HUES64 (cell line): ENCODE results near the gene SLC9A9.

ENCODE experiments used
- H3K27ac ChIP-seq: 2 replicates; pipeline ENCODE4 v1.7.0; 2013; ENCODE audit warnings: low read depth, low read length, inconsistent platforms
- H3K27me3 ChIP-seq: 2 replicates; pipeline ENCODE4 v1.6.1; 2013; ENCODE audit warnings: mild to moderate bottlenecking, low read length; ENCODE audit not compliant: insufficient read depth
- H3K36me3 ChIP-seq: 2 replicates; pipeline ENCODE4 v1.6.1; 2013; ENCODE audit warnings: mild to moderate bottlenecking, low read length; ENCODE audit not compliant: insufficient read depth
- H3K4me1 ChIP-seq: 2 replicates; pipeline ENCODE4 v1.6.1; 2013; ENCODE audit warnings: mild to moderate bottlenecking, low read length, moderate library complexity; ENCODE audit not compliant: insufficient read depth
- H3K4me3 ChIP-seq: 2 replicates; pipeline ENCODE4 v1.5.1; 2013; ENCODE audit warnings: mild to moderate bottlenecking, low read length, moderate library complexity
- H3K9ac ChIP-seq: 2 replicates; pipeline ENCODE4 v1.6.1; 2013; ENCODE audit warnings: mild to moderate bottlenecking, low read depth, low read length
- H3K9me3 ChIP-seq: 2 replicates; pipeline ENCODE4 v1.6.1; 2013; ENCODE audit warnings: low read depth, low read length; ENCODE audit not compliant: insufficient read depth
- WGBS: fragments of 150-250, 120-280 bp; methylation state at CpG from one replicate; pipeline ENCODE4 v1.1.7; 2013; ENCODE audit warnings: missing lambda C conversion rate; 5-methylcytosine and 5-hydroxymethylcytosine counted together

SLC9A9 gene

DNA sequence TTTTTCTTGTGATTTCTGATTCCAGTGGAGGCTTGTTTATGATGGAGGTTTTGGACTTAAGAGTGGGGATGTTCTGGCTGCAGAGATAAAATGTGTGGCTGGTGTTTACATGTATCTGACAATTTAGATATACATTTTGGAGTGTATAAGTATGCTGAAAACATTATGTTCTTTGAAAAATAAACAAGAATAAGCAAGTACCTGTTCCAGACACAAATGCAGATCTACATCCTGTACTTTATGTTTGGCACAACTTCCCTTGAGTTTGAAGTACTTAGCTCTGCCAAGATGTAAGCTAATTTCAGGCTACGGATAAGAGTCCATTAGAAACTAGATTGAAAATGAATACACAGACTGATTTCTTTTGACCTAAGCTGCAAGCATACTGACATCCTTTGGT lies 451.5 kb downstream of the SLC9A9 start:
- Histone ChIP-seq H3K9me3 (no peaks in the 10 kb centered on the region), H3K4me3 (no peak overlapping the region), H3K27me3 (no peaks in the 10 kb centered on the region), H3K27ac (no peak overlapping the region), H3K9ac (no peak overlapping the region), H3K36me3 (no peaks in the 10 kb centered on the region), H3K4me1 (no peaks in the 10 kb centered on the region)
- 100% methylated on average over 1 of the region's 1 CpG for WGBS

DNA sequence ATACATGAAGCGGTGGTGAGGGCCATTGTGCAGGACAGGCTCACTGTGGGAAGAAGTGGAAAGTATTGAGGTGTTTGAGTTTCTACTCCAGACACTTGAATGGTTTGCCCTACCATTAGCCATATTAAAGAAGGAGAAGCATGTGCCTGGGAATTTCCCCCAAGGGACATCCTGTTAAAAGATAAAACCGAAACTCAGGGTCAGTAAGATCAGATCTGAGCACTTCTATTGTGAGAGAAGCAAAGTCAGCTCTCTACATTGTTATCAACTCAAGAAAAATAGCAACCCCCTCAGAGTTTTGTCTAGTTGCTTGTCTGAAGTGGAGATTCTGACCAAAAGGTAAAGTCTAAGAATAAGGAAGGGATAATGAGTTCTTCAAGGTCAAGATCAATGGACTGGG lies 458.9 kb downstream of the SLC9A9 start:
- Histone ChIP-seq H3K36me3 (no peaks in the 10 kb centered on the region), H3K27me3 (no peaks in the 10 kb centered on the region), H3K4me1 (no peaks in the 10 kb centered on the region), H3K9ac (no peak overlapping the region), H3K27ac (no peak overlapping the region), H3K9me3 (peaks cover 14% of the 10 kb centered on the region), H3K4me3 (no peak overlapping the region)
- WGBS, result 94% methylated on average over 2 of the region's 2 CpGs

DNA sequence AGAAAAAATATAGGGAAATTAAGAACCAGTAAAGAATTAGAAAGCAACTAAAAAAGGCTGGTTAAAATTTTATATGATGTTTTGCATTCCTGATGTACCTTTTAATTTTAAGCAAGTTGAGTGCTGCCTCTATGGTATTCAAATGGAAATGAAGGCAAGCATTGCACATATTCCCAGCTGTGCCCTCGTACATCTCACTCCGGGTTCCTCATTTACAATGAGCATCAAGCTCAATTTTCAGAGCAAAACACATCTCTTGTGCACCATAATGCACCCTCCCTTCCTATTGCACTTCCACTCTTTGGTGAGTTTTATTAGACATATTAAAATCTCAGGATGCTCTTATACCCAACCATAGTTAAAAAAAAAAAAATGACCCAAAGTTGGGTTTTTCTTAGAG lies 460.8 kb downstream of the SLC9A9 start:
- H3K4me1 ChIP-seq, result no peaks in the 10 kb centered on the region
- H3K4me3 ChIP-seq, result no peak overlapping the region
- peaks cover 14% of the 10 kb centered on the region for H3K9me3 ChIP-seq
- H3K36me3 ChIP-seq, result no peaks in the 10 kb centered on the region
- H3K27me3 ChIP-seq, result no peaks in the 10 kb centered on the region
- no peak overlapping the region for H3K27ac ChIP-seq
- H3K9ac ChIP-seq, result no peak overlapping the region
- WGBS, result 86% methylated on average over 2 of the region's 2 CpGs

DNA sequence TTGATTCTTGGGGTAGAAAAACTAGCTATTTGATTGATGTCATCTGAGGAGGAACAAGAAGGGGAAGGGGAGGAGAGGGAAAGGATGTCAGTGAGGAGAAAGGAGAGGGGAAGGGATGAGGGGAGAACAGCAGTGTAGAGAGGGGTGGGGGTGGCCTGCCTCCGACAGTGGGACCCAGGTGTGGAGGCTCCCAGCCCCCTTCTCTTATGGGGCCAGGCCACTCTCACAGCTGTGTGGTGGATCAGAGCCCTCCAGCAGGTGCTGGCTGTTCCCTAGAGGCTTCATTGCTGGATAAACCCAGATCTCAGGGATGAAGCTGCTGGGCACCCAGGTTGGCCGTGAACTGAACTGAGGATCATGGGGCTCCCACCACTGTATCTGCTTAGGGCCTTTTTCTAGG lies 464.2 kb downstream of the SLC9A9 start:
- H3K36me3 ChIP-seq, result no peaks in the 10 kb centered on the region
- no peaks in the 10 kb centered on the region; the same call in 1 of the 2 replicates for H3K9me3 ChIP-seq
- H3K27ac ChIP-seq, result no peak overlapping the region
- no peak overlapping the region for H3K4me3 ChIP-seq
- no peaks in the 10 kb centered on the region for H3K27me3 ChIP-seq
- H3K9ac ChIP-seq, result no peak overlapping the region
- H3K4me1 ChIP-seq, result no peaks in the 10 kb centered on the region
- 95% methylated on average over 2 of the region's 2 CpGs for WGBS

DNA sequence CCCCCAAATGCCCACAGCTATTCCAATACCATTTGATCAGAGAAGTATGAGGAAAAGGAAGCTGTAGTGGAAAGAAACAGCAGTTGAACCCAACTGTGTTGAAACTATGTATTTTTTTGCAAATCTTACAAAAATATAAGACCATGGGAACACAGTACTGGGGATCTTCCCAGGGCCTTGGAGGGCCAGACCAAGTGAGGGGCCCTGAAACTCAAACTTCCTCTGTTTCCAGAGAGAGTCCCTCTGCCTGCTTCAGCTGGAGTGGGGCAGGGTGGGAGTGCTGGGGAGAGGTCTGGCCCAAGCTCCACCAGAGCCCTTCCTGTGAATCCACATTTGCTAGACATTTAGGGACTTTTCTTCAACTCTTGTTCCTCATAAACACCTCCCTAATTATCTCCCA lies 464.8 kb downstream of the SLC9A9 start:
- H3K9me3 ChIP-seq, result no peaks in the 10 kb centered on the region
- H3K4me1 ChIP-seq, result no peaks in the 10 kb centered on the region
- no peaks in the 10 kb centered on the region for H3K36me3 ChIP-seq
- H3K27ac ChIP-seq, result no peak overlapping the region
- no peak overlapping the region for H3K9ac ChIP-seq
- no peak overlapping the region for H3K4me3 ChIP-seq
- no peaks in the 10 kb centered on the region for H3K27me3 ChIP-seq

DNA sequence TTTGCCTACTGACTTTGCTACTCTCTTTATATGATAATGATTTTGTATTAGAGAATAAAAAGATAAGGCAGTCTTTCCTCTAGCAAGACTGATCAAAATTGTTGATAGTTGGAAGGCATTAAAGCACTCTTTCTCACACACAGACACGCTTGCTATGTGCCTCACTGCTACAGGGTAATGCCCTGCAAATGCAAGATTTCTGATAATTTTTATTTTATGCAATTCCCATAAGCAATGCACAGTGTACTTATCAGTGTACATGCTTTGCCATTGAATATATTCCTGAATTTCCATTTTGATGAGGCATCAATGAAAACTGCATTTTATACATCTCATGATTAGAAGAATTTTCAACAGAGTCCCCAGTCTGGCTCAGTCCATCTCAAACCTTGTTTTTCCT lies 465.5 kb downstream of the SLC9A9 start:
- H3K27me3 ChIP-seq, result no peaks in the 10 kb centered on the region
- H3K4me1 ChIP-seq, result no peaks in the 10 kb centered on the region
- no peak overlapping the region for H3K9ac ChIP-seq
- H3K36me3 ChIP-seq, result no peaks in the 10 kb centered on the region
- no peak overlapping the region for H3K4me3 ChIP-seq
- no peak overlapping the region for H3K27ac ChIP-seq
- no peaks in the 10 kb centered on the region for H3K9me3 ChIP-seq
- WGBS, result 89% methylated on average over 1 of the region's 1 CpG

DNA sequence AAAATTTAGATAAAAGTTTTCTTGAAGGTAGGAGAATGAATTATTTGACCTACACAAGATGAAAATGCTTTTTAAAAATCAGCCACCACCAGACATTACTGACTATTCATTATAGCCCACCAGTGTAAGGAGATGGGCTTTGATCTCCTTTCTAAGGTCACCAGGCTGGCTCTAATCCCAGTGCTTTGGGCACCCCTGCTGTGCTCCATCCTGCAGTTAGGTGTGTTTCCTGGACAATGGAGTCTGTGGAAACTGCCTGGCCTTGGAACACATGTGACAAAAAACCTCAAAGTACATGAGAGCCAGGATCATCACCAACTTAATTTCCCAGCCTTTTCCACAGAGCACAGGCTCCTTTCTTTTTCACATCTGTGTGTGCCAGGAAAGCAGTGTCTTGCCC lies 467.8 kb downstream of the SLC9A9 start:
- Histone ChIP-seq H3K27ac (no peak overlapping the region), H3K36me3 (no peaks in the 10 kb centered on the region), H3K9me3 (no peaks in the 10 kb centered on the region), H3K27me3 (no peaks in the 10 kb centered on the region), H3K4me3 (no peak overlapping the region), H3K9ac (no peak overlapping the region), H3K4me1 (0 out of 2 replicates have a peak, but pooled peaks cover 4% of the 10 kb centered on the region)

DNA sequence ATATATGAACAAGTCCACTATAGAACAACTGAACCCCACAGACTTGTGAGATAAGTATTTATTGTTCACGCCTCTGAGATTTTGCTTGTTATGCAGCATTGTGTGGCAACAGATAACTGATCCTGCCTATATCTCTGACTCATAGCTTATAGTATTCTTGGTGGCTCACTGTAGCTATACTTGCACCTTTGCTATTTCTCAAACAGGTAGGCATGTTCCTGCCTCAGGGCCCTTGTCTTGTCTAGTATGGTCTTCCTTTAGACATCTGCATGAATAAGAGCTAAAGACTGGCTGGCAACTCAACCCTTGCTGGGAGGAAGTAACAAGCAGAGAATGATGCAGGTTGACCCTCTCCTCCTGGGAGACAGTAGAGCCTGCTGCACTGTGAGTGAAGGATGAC lies 472.6 kb downstream of the SLC9A9 start:
- Histone ChIP-seq H3K27me3 (no peaks in the 10 kb centered on the region), H3K4me3 (no peak overlapping the region), H3K9me3 (no peaks in the 10 kb centered on the region), H3K9ac (no peak overlapping the region), H3K27ac (no peak overlapping the region), H3K36me3 (no peaks in the 10 kb centered on the region), H3K4me1 (0 out of 2 replicates have a peak, but pooled peaks cover 4% of the 10 kb centered on the region)
- WGBS, result 100% methylated on average over 1 of the region's 1 CpG

DNA sequence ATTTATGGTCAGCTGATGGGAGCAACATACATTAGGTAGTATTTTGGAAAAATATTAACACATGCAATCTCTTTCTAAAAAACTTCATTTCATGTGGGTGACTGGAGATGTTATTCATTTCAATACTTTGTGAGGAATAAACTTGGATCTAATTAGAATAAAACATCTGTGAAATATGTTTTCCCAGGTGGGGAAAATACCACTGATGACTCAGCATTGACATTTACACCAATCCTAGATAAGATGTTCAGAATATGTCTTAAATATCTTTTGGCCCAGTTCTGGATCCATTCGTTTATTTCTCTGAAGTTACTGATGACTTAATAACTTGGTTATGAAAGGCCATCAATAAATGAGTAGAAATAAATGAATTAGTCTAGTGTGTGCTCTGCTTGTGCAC lies 481.1 kb downstream of the SLC9A9 start:
- no peaks in the 10 kb centered on the region for H3K36me3 ChIP-seq
- no peaks in the 10 kb centered on the region for H3K9me3 ChIP-seq
- H3K27ac ChIP-seq, result no peak overlapping the region
- 88% methylated on average over 1 of the region's 1 CpG for WGBS
- no peak overlapping the region for H3K9ac ChIP-seq
- H3K4me1 ChIP-seq, result no peaks in the 10 kb centered on the region; the same call in 1 of the 2 replicates
- no peaks in the 10 kb centered on the region for H3K27me3 ChIP-seq
- H3K4me3 ChIP-seq, result no peak overlapping the region

DNA sequence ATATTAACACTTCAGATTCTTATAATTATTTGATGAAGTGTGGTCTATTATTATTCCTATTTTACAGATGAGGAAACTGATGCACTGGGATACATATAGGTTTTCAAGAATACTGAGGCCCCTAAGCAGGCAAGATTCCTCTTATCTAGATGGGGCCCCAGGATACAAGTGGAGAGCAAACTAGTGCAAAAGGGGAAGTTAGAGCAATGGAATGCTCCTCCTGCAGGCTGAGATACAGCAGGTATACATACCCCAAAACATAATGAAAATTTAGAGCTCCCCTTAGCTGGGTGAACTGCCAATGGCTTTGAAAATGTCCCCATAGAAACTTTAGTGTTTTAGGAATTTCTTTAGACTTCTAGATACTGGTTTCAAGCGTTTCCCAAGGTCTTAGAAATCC lies 481.6 kb downstream of the SLC9A9 start:
- Histone ChIP-seq H3K4me1 (no peaks in the 10 kb centered on the region; the same call in 1 of the 2 replicates), H3K9me3 (no peaks in the 10 kb centered on the region)

DNA sequence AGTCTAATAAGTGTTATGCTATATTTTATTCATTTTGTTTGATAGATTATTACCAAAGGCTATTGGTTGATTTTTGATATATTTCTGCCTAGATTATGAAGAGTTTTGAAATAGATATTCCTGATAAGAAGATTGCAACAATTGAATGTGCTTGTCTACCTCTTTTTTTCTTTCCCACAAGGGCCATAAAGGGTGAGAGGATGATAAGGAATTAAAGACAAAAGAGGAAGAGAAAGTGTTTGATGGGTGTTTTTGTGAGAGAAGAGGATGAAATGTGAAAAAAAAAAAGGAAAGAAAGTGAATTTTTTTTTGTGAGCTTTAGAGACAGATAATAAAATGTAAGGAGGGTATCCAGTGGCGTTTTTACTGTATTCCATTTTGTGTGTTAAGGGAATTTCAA lies 484.3 kb downstream of the SLC9A9 start:
- Histone ChIP-seq H3K9ac (no peak overlapping the region), H3K27me3 (no peaks in the 10 kb centered on the region), H3K9me3 (0 out of 2 replicates have a peak, but pooled peaks cover 3% of the 10 kb centered on the region), H3K27ac (no peak overlapping the region), H3K36me3 (no peaks in the 10 kb centered on the region), H3K4me1 (no peaks in the 10 kb centered on the region; the same call in 1 of the 2 replicates), H3K4me3 (no peak overlapping the region)
- 100% methylated on average over 1 of the region's 1 CpG for WGBS

More for the DNA sequence above, 481.6 kb downstream of the SLC9A9 start:
- Histone ChIP-seq H3K27me3 (no peaks in the 10 kb centered on the region), H3K27ac (no peak overlapping the region), H3K4me3 (no peak overlapping the region), H3K36me3 (no peaks in the 10 kb centered on the region), H3K9ac (no peak overlapping the region)
- whole genome bisulfite sequencing, result 91% methylated on average over 1 of the region's 1 CpG

DNA sequence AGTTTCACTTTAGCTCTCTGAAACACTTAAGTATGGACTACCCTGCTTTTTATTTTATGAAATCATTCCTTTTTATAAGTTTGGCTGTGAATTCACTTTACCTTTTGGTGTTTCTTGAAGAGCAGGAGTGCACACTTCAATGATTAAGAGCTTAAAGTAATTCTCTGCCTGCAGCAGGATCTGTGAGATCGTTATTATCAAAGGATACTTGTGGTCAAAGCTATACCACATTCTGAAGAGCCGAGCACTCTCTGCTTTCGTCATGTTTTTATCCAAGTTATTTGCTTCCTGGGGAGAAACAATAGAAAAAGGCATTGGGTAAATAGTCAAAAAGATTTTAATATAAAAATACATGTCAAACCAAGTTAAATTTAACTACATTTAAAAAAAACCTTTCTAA lies 485.0 kb downstream of the SLC9A9 start:
- Histone ChIP-seq H3K36me3 (no peaks in the 10 kb centered on the region), H3K9ac (no peak overlapping the region), H3K4me3 (no peak overlapping the region), H3K9me3 (0 out of 2 replicates have a peak, but pooled peaks cover 3% of the 10 kb centered on the region), H3K27ac (no peak overlapping the region), H3K4me1 (no peaks in the 10 kb centered on the region; the same call in 1 of the 2 replicates), H3K27me3 (no peaks in the 10 kb centered on the region)
- WGBS, result 97% methylated on average over 3 of the region's 3 CpGs
